IMR-90 (cell line): ENCODE data around the gene IQSEC3. TPM values are rescaled to one million over a fixed set of nuclear protein-coding genes. Genes with fewer than 3 reads are reported as not detected.

Source experiments
- ATAC-seq: fragments of 200-7000 bp; cut with Tn5 transposase; 2 replicates; pipeline ENCODE4 v1.9.1; 2020; ENCODE audit warnings: low read depth, mild to moderate bottlenecking, moderate library complexity
- BruUV-seq: library from RNA; stranded (reverse); fragments of 400-500 nt; replicated peaks from 2 replicates; lab custom pipeline; 2021; lab: Mats Ljungman, UMichigan
- CTCF ChIA-PET: fragments of 300-600 bp; formaldehyde crosslinking; extraction: SDS; loops from one replicate; lab custom pipeline; 2021; ENCODE audit warnings: antibody characterized with exemption; lab: Yijun Ruan, JAX
- POLR2A ChIA-PET: fragments of 300-600 bp; sonication (Branson Sonifier 250); formaldehyde crosslinking; loops from one replicate; lab custom pipeline; 2022; ENCODE audit warnings: antibody characterized with exemption; ENCODE audit not compliant: unreplicated experiment; lab: Charles Lee
- DNase-seq: peaks from one replicate; pipeline ENCODE4 v3.0.0; 2013
- H2AFZ ChIP-seq: replicated peaks from 2 replicates; pipeline ENCODE3; 2013; ENCODE audit warnings: low read length, mild to moderate bottlenecking; ENCODE audit not compliant: poor library complexity
- H2AK5ac ChIP-seq: 2 replicates; pipeline ENCODE4 v1.6.1; 2013; ENCODE audit warnings: low read depth, low read length, inconsistent platforms
- H2AK9ac ChIP-seq: replicated peaks from 2 replicates; pipeline ENCODE3; 2013; ENCODE audit warnings: mild to moderate bottlenecking, low read depth, low read length, moderate library complexity; ENCODE audit not compliant: poor library complexity
- H2BK120ac ChIP-seq: 2 replicates; pipeline ENCODE4 v1.6.1; 2013; ENCODE audit warnings: low read depth, low read length, inconsistent platforms
- H2BK15ac ChIP-seq: 3 replicates; pipeline ENCODE4 v1.6.1; 2013; ENCODE audit warnings: low read depth, low read length, inconsistent platforms
- H2BK20ac ChIP-seq: 2 replicates; pipeline ENCODE4 v1.6.1; 2013; ENCODE audit warnings: low read depth, mild to moderate bottlenecking, inconsistent platforms, low read length, moderate library complexity
- H2BK5ac ChIP-seq: 2 replicates; pipeline ENCODE4 v1.6.1; 2013; ENCODE audit warnings: mild to moderate bottlenecking, low read depth, low read length, inconsistent platforms; ENCODE audit not compliant: poor library complexity, severe bottlenecking
- H3K14ac ChIP-seq: replicated peaks from 2 replicates; pipeline ENCODE4 v1.6.1; 2013; ENCODE audit warnings: low read depth, low read length, inconsistent platforms
- H3K18ac ChIP-seq: 2 replicates; pipeline ENCODE4 v1.6.1; 2013; ENCODE audit warnings: low read depth, low read length, control low read depth
- H3K23ac ChIP-seq: 2 replicates; pipeline ENCODE4 v1.6.1; 2013; ENCODE audit warnings: low read depth, low read length, inconsistent platforms
- H3K27ac ChIP-seq: 2 replicates; pipeline ENCODE4 v1.5.1; 2013; ENCODE audit warnings: mild to moderate bottlenecking, control low read depth, low read length; ENCODE audit not compliant: insufficient read depth
- H3K27me3 ChIP-seq: 2 replicates; pipeline ENCODE4 v1.6.1; 2013; ENCODE audit warnings: low read length; ENCODE audit not compliant: control insufficient read depth, insufficient read depth
- H3K36me3 ChIP-seq: 2 replicates; pipeline ENCODE4 v1.6.1; 2013; ENCODE audit warnings: low read length, mixed read lengths; ENCODE audit not compliant: control insufficient read depth, insufficient read depth
- H3K4ac ChIP-seq: 2 replicates; pipeline ENCODE4 v1.6.1; 2013; ENCODE audit warnings: low read depth, low read length, inconsistent platforms
- H3K4me1 ChIP-seq: 2 replicates; pipeline ENCODE4 v1.6.1; 2013; ENCODE audit warnings: low read length, mixed read lengths; ENCODE audit not compliant: control insufficient read depth, insufficient read depth
- H3K4me2 ChIP-seq: 2 replicates; pipeline ENCODE4 v1.6.1; 2013; ENCODE audit warnings: low read depth, mild to moderate bottlenecking, control low read depth, low read length, moderate library complexity
- H3K4me3 ChIP-seq: 2 replicates; pipeline ENCODE4 v1.5.1; 2013; ENCODE audit warnings: low read depth, mild to moderate bottlenecking, control low read depth, low read length, moderate library complexity; ENCODE audit not compliant: insufficient read depth
- H3K56ac ChIP-seq: 2 replicates; pipeline ENCODE4 v1.6.1; 2013; ENCODE audit warnings: low read length, inconsistent platforms; ENCODE audit not compliant: insufficient read depth; ENCODE audit errors: extremely low read depth
- H3K79me1 ChIP-seq, 2 experiments: 2 replicates each; pipeline ENCODE4 v1.6.1; 2013; ENCODE audit warnings: low read length in 2 of 2, inconsistent platforms in 1 of 2, low read depth in 1 of 2
- H3K9ac ChIP-seq: 2 replicates; pipeline ENCODE4 v1.6.1; 2013; ENCODE audit warnings: low read depth, low read length, control low read depth
- H3K9me1 ChIP-seq: 2 replicates; pipeline ENCODE4 v1.6.1; 2013; ENCODE audit warnings: low read length, inconsistent platforms; ENCODE audit not compliant: insufficient read depth
- H3K9me3 ChIP-seq: 2 replicates; pipeline ENCODE4 v1.6.1; 2013; ENCODE audit warnings: low read length; ENCODE audit not compliant: control insufficient read depth, insufficient read depth
- H4K20me1 ChIP-seq: 2 replicates; pipeline ENCODE4 v1.6.1; 2013; ENCODE audit warnings: low read length, inconsistent platforms; ENCODE audit not compliant: insufficient read depth
- H4K5ac ChIP-seq: 2 replicates; pipeline ENCODE4 v1.6.1; 2013; ENCODE audit warnings: mild to moderate bottlenecking, low read depth, low read length, control low read depth
- H4K8ac ChIP-seq, 2 experiments: 2 replicates each; pipeline ENCODE4 v1.6.1; 2013; ENCODE audit warnings: low read depth in 2 of 2, low read length in 2 of 2, control low read depth in 1 of 2, inconsistent platforms in 1 of 2
- H4K91ac ChIP-seq: 2 replicates; pipeline ENCODE4 v1.6.1; 2013; ENCODE audit warnings: low read depth, low read length, inconsistent platforms; ENCODE audit not compliant: insufficient read depth
- ELK1 ChIP-seq: fragments of 150-350 bp; IDR thresholded peaks from 2 replicates; pipeline ENCODE4 v1.6.1; 2016; ENCODE audit warnings: low read depth, mild to moderate bottlenecking, low read length, moderate library complexity, borderline replicate concordance
- FOS ChIP-seq: fragments of 150-350 bp; IDR thresholded peaks from 2 replicates; pipeline ENCODE4 v1.6.1; 2016; ENCODE audit warnings: low read depth, low read length
- MAFK ChIP-seq: IDR thresholded peaks from 2 replicates; pipeline ENCODE4 v1.6.1; 2012; ENCODE audit warnings: low read depth, low read length, improper control_type of control experiment
- MAZ ChIP-seq: IDR thresholded peaks from 2 replicates; pipeline ENCODE4 v1.6.1; 2012; ENCODE audit warnings: low read depth, mild to moderate bottlenecking, low read length, improper control_type of control experiment, moderate library complexity, borderline replicate concordance
- MXI1 ChIP-seq: IDR thresholded peaks from 2 replicates; pipeline ENCODE4 v1.6.1; 2012; ENCODE audit warnings: low read depth, mild to moderate bottlenecking, low read length, moderate library complexity, borderline replicate concordance
- RCOR1 ChIP-seq: IDR thresholded peaks from 2 replicates; pipeline ENCODE4 v1.6.1; 2012; ENCODE audit warnings: mild to moderate bottlenecking, low read length, improper control_type of control experiment; ENCODE audit not compliant: insufficient replicate concordance
- RFX5 ChIP-seq: IDR thresholded peaks from 2 replicates; pipeline ENCODE4 v1.8.0; 2012; ENCODE audit warnings: low read depth, mild to moderate bottlenecking, low read length, moderate library complexity
- SMC3 ChIP-seq: fragments of 150-350 bp; IDR thresholded peaks from 2 replicates; pipeline ENCODE4 v1.6.1; 2016; ENCODE audit warnings: low read depth, mild to moderate bottlenecking, antibody characterized with exemption, low read length, moderate library complexity
- dilution Hi-C: fragments of 300-500 bp; cut with HindIII; formaldehyde crosslinking; loops from one replicate; pipeline ENCODE4 v1.14.3; 2018; ENCODE audit warnings: low sequenced_read_pairs; ENCODE audit not compliant: unreplicated experiment
- in situ Hi-C: fragments of 300-500 bp; cut with MboI; formaldehyde crosslinking; loops from 3 replicates; pipeline ENCODE4 v1.14.3; 2019; ENCODE audit warnings: low sequenced_read_pairs, inconsistent platforms, mixed read lengths
- intact Hi-C: fragments of 100-400 bp; cut with micrococcal nuclease; formaldehyde crosslinking; loops from 2 replicates; pipeline ENCODE4 v1.10.0; 2022
- polyA plus RNA-seq, 3 experiments: library from polyadenylated mRNA; depleted of rRNA; stranded (reverse); fragments of >200 nt; gene quantifications; 2 replicates each; pipeline ENCODE4 v1.2.3, GENCODE V29; 2012; ENCODE audit warnings: low replicate concordance in 1 of 3
- total RNA-seq: library from RNA; depleted of rRNA; stranded (reverse); fragments of >200 nt; gene quantifications from 2 replicates; pipeline ENCODE4 v1.2.3, GENCODE V29; 2012
- TF ChIP-seq, protein P1 (sequence below): conservative IDR thresholded peaks from 2 replicates; pipeline ENCODE4 v1.5.1; 2012; ENCODE audit warnings: mild to moderate bottlenecking, low read depth, low read length, improper control_type of control experiment
- TF ChIP-seq, protein P2 (sequence below): fragments of 150-350 bp; IDR thresholded peaks from 2 replicates; pipeline ENCODE4 v1.6.1; 2017; ENCODE audit warnings: mild to moderate bottlenecking, antibody characterized with exemption, low read length, low read depth

The IQSEC3 gene
- total and polyA plus RNA-seq, 2 of the 4 experiments (the other 2 are of a cell fraction): 0.10 TPM; not detected in 1

DNA sequence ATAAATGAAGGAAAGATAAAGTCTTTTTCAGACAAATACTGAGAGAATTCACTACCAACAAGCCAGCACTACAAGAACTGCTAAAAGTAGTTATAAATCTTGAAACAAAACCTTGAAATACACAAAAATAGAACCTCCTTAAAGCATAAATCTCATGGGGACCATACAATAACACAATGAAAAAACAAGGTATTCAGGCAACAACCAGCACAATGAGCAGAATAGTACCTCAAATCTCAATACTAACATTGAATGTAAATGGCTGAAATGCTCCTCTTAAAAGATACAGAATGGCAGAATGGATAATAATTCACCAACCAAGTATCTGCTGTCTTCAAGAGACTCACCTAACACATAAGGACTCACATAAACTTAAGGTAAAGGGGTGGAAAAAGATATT is 7.7 kb upstream of the IQSEC3 start:
- H3K27ac ChIP-seq: no peak overlapping the region
- H3K4me3 ChIP-seq: no peak overlapping the region
- dilution Hi-C loops: no loop called here
- H2AK9ac ChIP-seq: no peak overlapping the region
- H3K4me1 ChIP-seq: no peaks in the 10 kb centered on the region
- H3K4me2 ChIP-seq: no peak overlapping the region
- H2AFZ ChIP-seq: no peak overlapping the region
- no peak overlapping the region for H4K91ac ChIP-seq
- H3K36me3 ChIP-seq: no peaks in the 10 kb centered on the region
- H3K18ac ChIP-seq: no peak overlapping the region
- H2BK5ac ChIP-seq: no peak overlapping the region
- no TSS peak for BruUV-seq
- DNase-seq: no peak
- no peaks in the 10 kb centered on the region for H3K79me1 ChIP-seq
- POLR2A ChIA-PET: no interaction called here
- no peaks in the 10 kb centered on the region for H4K20me1 ChIP-seq
- H2BK120ac ChIP-seq: no peak overlapping the region
- H4K8ac ChIP-seq: no peak overlapping the region
- peaks cover 3% of the 10 kb centered on the region for H3K9me3 ChIP-seq
- no peak overlapping the region for H2BK20ac ChIP-seq
- peaks cover 11% of the 10 kb centered on the region for H3K27me3 ChIP-seq
- H3K4ac ChIP-seq: no peak overlapping the region
- no peaks in the 10 kb centered on the region for H3K9me1 ChIP-seq
- H3K14ac ChIP-seq: no peak overlapping the region
- H3K9ac ChIP-seq: no peak overlapping the region
- no peak overlapping the region for H3K56ac ChIP-seq
- ATAC-seq: no peak
- CTCF ChIA-PET: no interaction called here
- H2BK15ac ChIP-seq: no peak overlapping the region
- in situ Hi-C loops: no loop called here
- no peak overlapping the region for H3K23ac ChIP-seq
- no peak overlapping the region for H4K5ac ChIP-seq
- H2AK5ac ChIP-seq: no peak overlapping the region
- TF ChIP-seq RFX5 (no peak), MXI1 (no peak), ELK1 (no peak), SMC3 (no peak), MAZ (no peak), FOS (no peak), RCOR1 (no peak), MAFK (no peak)
- TF ChIP-seq, protein P1, sequence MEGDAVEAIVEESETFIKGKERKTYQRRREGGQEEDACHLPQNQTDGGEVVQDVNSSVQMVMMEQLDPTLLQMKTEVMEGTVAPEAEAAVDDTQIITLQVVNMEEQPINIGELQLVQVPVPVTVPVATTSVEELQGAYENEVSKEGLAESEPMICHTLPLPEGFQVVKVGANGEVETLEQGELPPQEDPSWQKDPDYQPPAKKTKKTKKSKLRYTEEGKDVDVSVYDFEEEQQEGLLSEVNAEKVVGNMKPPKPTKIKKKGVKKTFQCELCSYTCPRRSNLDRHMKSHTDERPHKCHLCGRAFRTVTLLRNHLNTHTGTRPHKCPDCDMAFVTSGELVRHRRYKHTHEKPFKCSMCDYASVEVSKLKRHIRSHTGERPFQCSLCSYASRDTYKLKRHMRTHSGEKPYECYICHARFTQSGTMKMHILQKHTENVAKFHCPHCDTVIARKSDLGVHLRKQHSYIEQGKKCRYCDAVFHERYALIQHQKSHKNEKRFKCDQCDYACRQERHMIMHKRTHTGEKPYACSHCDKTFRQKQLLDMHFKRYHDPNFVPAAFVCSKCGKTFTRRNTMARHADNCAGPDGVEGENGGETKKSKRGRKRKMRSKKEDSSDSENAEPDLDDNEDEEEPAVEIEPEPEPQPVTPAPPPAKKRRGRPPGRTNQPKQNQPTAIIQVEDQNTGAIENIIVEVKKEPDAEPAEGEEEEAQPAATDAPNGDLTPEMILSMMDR: no peak
- TF ChIP-seq, protein P2, sequence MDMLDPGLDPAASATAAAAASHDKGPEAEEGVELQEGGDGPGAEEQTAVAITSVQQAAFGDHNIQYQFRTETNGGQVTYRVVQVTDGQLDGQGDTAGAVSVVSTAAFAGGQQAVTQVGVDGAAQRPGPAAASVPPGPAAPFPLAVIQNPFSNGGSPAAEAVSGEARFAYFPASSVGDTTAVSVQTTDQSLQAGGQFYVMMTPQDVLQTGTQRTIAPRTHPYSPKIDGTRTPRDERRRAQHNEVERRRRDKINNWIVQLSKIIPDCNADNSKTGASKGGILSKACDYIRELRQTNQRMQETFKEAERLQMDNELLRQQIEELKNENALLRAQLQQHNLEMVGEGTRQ: no peak
- intact Hi-C loops: no loop called here
